HG02884 (cell line): ENCODE measurements around the gene SLC44A2.
"Not testable (repeated sequence)": the region's sequence is repeated elsewhere in the genome, so short reads cannot be mapped to it uniquely, and the experiment has no call there.

Source experiments
- ATAC-seq: cut with Tn5 transposase; IDR thresholded peaks from one replicate; pipeline ENCODE4 v1.9.1; 2021; ENCODE audit warnings: mild to moderate bottlenecking, moderate library complexity; ENCODE audit not compliant: unreplicated experiment

Gene SLC44A2

DNA sequence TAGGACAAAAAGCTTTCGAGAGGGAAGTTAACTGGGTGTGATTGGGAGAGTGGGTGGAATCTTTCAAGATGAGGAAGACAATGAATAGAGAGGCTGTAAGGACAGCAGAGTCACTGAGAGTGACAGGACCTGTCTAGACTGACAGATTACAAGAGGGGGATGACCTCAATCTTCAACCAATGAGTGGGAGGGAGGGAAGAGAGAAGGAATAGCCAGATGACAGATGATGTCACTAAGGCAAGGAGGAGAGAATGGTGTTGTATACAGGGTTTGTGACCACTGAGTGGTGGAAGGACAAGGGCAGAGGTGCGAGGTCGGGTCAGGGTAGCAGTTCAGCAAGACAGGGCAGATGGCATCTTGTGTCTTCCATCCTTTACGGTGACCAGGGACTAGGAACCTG is 23.0 kb downstream of the SLC44A2 start:
- ATAC-seq: no peak

DNA sequence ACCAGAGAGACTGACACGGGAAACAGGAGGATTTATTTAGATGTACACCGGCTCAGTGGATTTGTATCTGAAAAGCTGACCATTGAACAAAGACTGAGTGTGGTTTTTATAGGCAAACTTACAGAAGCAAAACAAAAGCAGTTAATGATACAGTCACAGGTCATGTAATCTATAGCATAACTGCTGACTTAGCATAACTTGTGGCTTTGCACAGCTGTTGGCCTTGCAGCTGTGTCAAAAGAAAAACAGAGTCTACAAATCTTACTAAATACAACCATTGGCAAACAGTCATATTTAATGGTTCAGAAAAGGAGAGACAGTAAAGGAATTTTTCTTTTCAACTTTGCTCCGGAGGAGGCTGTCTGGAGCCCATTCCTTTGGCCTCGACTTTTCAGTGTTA is 26.5 kb downstream of the SLC44A2 start:
- no peak for ATAC-seq

DNA sequence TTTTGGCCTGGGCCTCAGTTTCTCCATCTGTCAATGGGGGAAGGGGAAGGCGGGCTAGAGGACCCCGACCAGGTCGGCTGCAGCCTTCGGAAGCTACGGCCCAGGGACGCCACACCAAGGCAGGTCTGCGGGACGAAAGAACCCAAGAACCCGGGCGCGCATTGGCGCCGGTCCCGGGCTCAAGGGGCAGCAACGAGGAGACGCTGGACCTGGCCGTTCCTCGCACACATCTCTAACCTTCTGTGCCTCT is 28.1 kb downstream of the SLC44A2 start:
- ATAC-seq: no peak

DNA sequence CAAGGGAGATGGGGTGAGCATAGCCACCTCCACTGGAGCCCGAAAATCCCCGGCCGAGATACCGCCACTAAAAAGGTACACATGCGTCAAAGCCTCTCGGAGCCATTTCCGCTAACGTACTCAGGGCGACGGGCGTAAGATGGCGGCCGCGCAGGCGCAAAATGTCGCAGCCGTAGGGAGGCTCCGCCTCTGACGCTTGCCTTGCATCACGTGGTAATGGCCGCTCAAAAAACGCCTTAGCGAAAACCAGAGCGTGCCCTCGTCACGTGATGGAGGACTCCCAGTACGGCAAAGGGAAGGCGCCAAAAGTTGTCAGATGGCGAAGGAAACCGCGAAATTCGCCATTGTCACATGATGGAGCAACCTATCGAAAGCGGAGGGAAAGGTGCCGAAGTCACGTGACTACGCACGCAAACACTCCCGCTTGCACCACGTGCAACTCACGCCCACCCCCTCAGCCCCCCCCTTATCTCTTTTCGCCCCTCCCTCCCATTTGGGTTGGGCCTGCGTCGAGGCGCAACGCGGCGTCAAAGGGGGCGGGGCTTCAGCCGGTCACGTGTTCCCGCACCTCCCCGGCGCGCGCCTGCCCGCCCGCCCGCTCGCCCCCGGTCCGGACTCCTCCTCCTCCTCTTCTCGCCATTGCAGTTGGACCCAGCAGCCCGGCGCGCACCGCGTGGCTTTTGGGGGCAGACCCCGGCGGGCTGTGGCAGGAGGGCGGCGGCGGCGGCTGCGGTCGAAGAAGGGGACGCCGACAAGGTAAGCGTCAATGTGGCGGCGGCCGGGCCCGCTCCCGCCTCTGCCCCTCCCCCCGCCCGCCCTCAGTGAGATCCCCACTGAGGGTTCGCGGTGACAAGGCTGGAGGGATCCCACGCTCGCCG is 28.6 kb downstream of the SLC44A2 start, which contains the start of gene ILF3:
Gene ILF3, plus strand, starts transcription at position 615 of the 878 bp plus-strand sequence. CDS start 16,260 bp downstream, outside the sequence.
- peak; percentile 68 for ATAC-seq

DNA sequence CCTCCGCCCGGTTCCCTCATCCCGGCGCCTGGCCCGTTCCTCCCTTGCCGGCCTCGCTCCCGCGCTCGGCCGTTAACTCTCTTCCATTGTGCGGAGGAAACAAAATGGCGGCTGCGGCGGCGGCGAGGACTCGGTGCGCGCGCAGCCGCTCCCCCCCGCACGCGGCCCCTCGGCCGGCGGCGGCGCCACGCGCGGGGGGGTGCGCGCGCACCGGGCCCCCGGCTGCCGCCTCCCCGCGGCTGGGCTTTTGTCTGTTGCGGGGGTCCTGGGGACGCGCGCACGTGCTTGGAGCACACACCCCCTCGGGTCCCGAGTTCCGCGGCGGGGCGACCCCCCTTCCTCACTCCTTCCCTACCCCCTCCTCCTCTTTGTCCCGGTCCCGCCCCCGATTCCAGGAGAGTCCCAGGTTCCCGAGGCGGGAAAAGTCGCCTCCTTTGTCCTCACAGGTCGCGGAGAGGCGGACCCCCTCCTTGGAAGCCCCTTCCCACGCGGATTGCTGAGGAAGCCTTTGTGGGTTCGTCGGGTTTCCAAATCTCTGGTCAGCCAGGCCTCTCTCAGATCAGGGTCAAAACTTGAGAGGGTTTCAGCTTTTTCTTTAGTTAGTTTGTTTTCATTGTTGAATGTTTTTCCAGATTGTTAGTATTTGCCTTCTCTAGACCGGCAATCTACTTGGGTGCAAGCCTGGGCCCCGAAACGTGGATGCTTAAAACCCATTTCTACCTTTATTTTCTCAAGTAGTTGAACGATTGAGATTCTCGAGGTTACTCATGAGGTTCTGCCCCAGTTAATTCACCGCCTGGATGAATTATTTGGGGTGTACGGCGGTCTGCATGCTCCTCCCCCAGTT is 29.5 kb downstream of the SLC44A2 start:
- ATAC-seq: no peak

DNA sequence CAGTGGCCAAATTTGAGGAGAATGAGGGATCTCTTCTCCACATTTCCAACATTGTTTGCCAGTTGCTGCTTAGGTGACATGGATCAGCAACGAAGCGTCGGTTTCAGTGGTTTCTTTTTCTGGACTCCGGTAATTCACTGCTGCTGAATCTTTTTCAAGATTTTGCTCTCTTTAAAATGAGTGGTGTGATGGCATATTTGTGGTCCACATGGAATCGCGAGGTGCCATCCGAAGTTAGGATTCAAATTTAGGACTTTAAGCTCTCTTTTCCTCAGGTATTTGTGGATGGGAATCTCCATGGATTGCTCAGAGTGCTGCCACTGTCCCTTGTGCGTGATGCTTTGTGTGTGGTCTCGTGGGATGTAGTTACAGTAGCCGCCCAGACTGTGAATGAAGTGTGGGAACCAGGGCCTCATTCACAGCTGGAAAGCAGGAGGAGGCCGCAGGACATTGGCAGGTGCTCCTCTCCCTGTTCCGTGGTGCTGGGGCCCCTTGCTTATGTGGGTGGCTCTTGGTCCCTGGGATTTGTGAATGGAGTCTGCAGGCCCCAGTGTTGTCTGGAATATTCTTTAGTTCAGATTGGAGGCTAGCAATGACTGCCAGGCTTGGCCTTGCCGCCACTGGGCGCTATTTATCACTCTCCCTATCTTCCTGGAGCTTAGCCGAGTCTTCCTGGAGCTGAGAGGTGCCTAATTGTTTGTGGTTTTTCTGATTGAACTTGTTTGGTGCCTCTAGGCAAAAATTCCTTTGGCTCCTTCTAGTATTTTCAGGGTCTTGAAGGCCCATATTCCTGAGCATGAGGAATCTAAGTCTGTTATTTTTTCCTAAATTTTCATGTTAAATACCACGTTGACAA is 30.3 kb downstream of the SLC44A2 start:
- no peak for ATAC-seq

DNA sequence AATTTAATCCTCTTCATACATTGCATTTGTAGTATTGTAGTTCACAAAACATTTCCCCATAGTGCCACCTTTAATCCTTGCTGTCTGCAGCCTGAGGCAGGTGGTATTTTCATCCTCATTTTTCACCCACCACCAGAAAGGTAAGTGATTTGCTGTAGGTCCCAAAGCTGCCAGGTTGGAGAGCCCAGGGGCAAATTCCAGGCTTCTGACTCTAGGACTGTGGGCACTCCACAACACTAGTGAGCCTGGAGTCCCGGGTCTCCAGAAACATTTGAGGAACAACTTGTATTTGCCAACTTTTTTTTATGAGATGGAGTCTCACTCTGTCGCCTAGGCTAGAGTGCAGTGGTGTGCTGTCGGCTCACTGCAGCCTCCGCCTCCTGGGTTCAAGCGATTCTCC is 35.0 kb downstream of the SLC44A2 start:
- no peak for ATAC-seq

DNA sequence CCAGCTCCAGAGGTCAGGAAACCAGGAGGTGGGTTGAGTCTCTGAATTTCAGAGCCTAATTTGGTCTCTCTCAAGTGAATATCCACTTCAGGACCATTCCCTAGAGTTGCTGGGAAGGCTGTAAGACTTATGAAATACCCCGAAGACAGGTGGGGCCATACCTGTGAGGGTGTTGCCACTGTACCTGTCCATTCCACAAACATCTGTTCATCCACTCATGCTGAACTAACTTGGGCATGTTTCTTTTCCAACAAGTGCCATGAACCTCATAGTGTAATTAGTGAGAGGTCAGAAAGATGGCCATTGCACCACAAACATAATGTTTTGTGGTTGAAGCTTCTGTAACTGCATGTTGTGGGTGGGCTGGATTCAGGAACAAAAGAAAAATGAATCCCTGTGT is 36.6 kb downstream of the SLC44A2 start:
- no peak for ATAC-seq

DNA sequence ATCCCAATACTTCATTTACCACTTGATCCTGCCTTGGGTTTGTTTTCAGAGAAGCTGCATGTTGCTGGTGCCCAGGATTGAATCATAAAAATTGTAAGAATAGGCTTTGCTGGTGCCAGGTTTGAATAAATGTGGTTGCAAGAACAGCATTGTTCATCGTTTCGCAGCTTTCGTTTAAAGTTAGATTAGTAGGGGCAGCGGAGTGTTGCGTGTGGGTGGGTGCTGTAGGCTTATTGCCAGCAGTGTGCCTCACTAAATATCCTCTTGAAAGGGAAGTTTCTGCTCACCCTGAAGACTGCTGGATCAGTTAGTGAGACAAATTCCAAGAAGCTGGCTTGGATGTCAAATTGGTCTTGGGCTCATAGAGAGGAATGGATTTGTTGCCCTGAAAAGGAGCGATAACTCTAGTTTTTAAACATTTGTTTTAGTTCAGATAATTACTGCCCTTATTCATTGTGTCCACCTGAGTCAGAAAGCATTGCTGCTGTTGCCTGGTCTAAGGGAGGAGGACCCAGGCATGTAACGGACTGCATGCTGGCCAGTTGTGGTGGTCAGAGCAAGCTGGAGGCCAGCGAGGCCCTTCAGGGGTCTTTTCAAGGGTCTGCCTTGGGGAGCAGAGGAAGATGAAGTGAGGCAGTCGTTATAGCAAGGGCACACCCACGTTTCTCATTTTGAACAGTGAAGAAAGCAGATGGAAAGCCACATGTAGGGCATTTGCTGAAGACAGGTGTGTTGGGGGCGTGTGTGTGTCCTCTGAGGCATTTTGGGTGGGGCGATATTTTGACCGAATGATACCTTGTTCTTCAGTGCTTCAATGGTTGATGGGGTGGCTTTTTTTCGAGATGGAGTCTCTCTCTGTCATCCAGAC is 37.3 kb downstream of the SLC44A2 start:
- no peak for ATAC-seq

DNA sequence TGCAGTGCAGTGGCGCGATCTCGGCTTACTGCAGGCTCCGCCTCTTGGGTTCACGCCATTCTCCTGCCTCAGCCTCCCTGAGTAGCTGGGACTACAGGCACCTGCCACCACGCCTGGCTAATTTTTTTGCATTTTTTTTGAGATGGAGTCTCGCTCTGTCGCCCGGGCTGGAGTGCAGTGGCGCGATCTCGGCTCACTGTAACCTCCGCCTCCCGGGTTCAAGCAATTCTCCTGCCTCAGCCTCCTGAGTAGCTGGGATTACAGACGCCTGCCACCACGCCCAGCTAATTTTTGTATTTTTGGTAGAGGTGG is 37.9 kb downstream of the SLC44A2 start:
- ATAC-seq: not testable (repeated sequence)

DNA sequence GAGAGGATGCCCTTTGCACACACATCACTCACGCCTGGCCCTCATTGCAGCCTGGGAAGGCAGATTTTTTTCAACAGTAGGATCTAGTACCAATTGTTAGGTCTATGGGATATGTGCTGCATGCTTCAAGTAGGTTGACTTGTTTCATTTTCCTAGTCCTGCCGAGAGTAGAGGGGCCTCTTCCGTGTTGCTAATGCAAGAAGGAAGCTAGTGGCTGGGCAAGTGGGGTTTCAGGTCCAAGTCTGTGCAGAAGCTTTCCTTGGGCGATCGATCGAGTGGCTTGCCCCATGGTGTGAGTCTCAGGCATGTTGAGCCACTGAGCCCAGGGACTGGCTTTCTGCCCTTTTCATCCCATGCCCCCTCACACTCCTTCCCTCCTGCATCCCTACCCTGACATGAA is 42.5 kb downstream of the SLC44A2 start:
- ATAC-seq: no peak

DNA sequence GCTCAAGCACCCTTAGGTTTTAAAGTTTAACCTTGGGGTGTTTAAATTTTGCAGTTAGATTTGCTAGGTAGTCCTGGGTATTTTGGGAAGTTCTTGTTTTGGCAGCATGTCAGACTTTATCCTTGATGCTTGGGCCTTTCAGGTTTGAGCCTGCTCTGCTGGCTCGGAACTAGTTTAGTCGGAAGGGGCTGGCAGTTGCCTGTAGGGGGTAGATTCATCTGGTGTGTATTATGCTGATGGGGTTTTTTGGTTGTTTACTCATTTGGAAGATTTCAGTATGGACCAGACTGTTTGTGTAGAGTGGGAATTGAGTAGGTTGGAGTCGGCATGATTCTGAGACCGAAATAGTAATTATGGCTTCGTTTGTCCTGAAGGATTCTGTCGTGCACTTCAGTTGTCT is 43.9 kb downstream of the SLC44A2 start:
- ATAC-seq: no peak

DNA sequence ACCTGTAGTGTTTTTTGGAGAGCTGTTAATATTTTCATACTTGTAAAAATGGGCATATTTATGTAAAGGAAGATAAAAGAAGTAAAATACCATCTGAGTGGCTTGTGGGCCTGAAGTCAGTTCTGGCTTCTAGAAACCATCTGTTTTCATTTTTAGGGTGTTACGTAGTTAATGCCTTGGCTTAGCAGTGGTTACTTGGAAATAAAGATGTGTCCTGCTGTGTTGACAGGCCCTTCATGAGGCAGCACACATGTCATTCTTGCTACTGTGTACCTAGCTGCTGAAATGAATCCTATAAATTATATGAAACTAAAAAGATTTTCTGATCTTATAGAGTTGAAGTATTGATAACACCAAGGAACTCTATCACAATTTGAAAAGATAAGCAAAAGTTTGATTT is 44.8 kb downstream of the SLC44A2 start:
- no peak for ATAC-seq

DNA sequence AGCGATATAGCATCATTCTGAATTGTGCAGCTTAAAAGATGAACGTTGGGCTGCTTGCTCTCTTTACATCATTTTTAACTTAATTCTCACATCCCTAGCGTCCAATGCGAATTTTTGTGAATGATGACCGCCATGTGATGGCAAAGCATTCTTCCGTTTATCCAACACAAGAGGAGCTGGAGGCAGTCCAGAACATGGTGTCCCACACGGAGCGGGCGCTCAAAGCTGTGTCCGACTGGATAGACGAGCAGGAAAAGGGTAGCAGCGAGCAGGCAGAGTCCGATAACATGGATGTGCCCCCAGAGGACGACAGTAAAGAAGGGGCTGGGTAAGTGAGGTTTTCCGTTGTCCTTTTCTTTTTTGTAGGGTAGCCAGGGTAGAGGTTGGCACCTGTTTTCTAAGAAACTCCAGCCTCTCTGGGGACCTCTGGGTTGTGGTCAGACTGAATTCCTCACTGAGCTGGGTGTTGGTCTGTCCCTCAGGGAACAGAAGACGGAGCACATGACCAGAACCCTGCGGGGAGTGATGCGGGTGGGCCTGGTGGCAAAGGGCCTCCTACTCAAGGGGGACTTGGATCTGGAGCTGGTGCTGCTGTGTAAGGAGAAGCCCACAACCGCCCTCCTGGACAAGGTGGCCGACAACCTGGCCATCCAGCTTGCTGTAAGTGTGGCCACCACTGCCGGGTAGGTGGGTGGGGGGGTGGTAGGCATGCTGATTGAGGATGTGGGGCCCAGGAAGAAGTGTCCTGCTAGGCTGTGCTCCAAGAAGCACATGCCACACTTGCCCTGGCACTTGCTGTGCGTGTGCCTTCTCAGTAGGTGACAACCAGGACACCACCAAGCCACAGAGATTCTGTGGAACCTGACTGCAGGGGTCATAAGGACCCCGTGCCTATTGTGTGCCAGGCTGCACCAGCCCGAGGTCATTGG is 45.8 kb downstream of the SLC44A2 start:
- no peak for ATAC-seq

DNA sequence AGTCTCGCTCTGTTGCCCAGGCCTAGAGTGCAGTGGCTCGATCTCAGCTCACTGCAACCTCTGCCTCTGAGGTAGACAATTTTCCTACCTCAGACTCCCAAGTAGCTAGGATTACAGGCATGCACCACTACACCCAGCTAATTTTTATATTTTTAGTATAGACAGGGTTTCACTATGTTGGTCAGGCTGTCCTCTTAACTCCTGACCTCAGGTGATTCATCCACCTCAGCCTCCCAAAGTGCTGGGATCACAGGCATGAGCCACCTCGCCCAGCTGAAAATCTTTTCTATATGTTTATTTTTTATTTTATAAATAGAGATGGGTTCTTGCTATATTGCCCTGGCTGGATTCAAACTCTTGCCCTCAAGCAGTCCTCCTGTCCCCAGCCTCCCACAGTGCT is 46.6 kb downstream of the SLC44A2 start:
- ATAC-seq: not testable (repeated sequence)

DNA sequence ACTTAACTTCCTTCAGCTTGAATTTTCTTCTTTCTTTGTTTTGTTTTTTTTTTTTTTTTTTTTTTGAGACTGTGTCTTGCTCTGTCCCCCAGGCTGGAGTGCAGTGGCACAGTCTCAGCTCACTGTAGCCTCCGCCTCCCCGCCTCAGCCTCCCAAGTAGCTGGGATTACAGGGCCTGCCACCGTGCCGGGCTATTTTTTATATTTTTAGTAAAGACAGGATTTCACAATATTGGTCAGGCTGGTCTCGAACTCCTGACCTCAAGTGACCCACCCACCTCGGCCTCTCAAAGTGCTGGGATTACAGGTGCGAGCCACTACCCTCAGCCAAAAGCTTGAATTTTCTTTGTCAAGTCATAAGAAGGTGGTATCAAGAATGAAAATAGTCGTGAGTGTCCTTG is 49.9 kb downstream of the SLC44A2 start:
- not testable (repeated sequence) for ATAC-seq

DNA sequence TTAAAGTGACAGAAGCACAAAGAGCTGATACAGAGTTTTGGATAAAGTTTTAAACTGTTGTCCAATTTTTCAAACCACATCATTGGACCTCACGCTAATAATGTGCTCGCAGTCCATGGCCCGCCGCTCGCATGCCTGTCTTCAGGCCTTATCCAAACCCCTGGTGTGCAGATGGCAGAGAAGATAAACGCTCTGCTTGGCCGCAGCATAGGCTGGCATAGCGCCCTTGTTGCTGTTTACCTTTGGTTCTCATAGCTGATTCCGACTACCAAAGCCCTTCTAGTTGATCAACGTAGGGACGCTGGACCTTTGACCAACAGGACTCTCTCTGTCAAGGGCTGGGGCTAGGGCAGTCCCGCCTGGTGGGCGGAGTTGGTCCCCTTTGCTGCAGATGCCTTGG is 52.4 kb downstream of the SLC44A2 start:
- no peak for ATAC-seq

DNA sequence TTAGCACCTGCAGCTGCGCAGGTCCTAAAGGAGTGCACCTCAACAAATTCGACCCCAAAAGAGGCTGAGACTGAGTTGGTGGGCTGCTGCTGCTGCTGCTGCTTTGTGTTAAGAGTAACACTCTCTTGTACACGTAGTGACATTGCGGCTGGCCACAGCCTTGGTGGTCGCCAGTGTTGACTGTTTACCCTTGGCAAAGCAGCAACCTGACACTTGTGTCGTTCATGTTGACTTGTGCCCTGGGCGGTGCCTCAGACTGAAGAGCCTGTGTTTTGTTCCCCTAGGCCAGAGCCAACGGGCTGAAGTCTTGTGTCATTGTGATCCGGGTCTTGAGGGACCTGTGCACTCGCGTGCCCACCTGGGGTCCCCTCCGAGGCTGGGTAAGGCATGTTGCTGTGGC is 53.5 kb downstream of the SLC44A2 start:
- ATAC-seq: no peak

DNA sequence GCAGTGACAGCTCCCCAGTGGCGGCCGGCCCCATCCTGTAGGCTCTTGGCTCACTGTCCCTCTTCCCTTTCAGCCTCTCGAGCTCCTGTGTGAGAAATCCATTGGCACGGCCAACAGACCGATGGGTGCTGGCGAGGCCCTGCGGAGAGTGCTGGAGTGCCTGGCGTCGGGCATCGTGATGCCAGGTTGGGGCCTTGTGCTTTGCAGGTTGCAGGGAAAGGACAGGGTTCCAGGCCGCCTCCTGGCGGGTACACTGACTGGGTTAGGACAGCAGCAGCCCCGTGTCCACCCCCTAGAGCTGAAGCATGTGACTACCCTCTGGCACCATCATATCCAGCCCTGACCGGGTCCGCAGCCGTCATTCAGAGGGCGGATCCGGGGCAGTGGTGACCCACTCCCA is 54.4 kb downstream of the SLC44A2 start:
- ATAC-seq: no peak
